T-helper 2 cell treated with Interferon-gamma antibody and Interleukin-4, amounts not matched to agents 5 μg/mL and 100 μg/mL, for 36 hours (primary cell): ENCODE data around the gene MGP.

Experiments used
- DNase-seq: peaks from one replicate; pipeline ENCODE4 v3.0.0; 2021; ENCODE audit warnings: low spot score
- H3K27ac Mint-ChIP-seq: one replicate; pipeline ENCODE4 v1.8.0; 2021; ENCODE audit warnings: mild to moderate bottlenecking, mixed read lengths
- H3K27me3 Mint-ChIP-seq: one replicate; pipeline ENCODE4 v1.8.0; 2021; ENCODE audit warnings: low read depth, mixed read lengths
- H3K36me3 Mint-ChIP-seq: one replicate; pipeline ENCODE4 v1.8.0; 2021; ENCODE audit warnings: low read depth, mixed read lengths
- H3K4me1 Mint-ChIP-seq: one replicate; pipeline ENCODE4 v1.8.0; 2021; ENCODE audit warnings: low read depth, mixed read lengths
- H3K4me3 Mint-ChIP-seq: one replicate; pipeline ENCODE4 v1.8.0; 2022; ENCODE audit warnings: mild to moderate bottlenecking, moderate library complexity, mixed read lengths
- H3K9me3 Mint-ChIP-seq: one replicate; pipeline ENCODE4 v1.8.0; 2021; ENCODE audit warnings: mixed read lengths

Gene MGP

DNA sequence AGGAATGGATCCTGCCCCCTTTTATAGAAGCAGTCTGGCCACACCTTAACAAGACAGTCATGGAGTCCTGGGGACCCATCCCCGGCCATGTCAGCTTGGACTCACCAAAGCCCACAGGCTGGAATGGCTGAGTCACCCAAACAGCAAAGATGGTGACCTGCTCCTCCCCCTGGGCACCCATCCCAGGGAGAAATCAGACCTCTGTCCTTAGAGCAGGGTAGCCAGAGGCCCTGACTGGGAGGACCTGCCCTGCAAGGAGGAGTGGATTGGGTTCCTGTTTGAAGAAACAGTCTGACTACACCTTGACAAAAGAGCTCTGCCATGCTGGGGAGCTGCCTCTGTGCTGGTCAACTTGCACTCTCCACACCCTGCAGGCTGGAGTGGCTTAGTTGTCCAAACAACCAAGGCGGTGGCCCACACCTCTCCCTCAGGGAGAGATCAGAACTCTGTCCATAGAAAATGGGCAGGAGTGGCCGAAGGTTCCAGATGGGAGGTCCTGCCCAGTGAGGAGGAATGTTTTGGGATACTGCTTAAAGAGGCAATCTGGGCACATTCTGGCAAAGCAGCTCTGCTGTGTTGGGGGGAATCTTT is 16.6 kb downstream of the MGP start:
- Mint-ChIP-seq H3K4me3 (no peak overlapping the region), H3K36me3 (no peaks in the 10 kb centered on the region), H3K27me3 (peaks cover 7% of the 10 kb centered on the region), H3K9me3 (no peaks in the 10 kb centered on the region), H3K27ac (no peak overlapping the region), H3K4me1 (peaks cover 2% of the 10 kb centered on the region)
- no peak for DNase-seq

DNA sequence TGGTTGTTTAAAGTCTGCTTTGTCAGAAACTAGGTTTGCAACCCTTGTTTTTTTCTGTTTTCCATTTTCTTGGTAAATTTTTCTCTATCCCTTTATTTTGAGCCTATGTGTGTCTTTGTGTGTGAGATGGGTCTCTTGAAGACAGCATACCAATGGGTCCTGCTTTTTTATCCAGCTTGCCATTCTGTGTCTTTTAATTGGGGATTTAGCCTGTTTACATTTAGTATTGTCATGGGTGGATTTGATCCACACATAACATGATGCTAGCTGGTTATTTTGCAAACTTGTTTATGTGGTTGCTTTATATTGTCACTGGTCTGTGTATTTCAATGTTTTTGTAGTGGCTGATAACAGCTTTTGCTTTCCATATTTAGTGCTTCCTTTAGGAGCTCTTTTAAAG is 25.2 kb downstream of the MGP start:
- DNase-seq, result no peak
- Mint-ChIP-seq H3K36me3 (peaks cover 3% of the 10 kb centered on the region), H3K4me1 (peaks cover 1% of the 10 kb centered on the region), H3K4me3 (no peak overlapping the region), H3K9me3 (peaks cover 25% of the 10 kb centered on the region), H3K27ac (no peak overlapping the region), H3K27me3 (peaks cover 9% of the 10 kb centered on the region)

DNA sequence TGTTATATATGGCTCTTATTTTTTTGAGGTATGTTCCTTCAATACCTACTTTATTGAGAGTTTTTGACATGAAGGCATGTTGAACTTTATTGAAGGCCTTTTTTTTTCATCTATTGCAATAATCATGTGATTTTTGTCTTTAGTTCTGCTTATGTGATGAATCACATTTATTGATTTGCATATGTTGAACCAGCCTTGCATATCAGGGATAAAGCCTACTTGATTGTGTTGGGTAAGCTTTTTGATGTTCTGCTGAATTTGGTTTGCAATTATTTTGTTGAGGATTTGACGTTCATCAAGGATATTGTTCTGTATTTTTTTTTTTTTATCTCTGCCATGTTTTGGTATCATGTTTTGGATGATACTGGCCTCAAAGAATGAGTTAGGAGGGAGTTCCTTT is 27.1 kb downstream of the MGP start:
- no peak for DNase-seq
- Mint-ChIP-seq H3K27me3 (peaks cover 3% of the 10 kb centered on the region), H3K4me1 (peaks cover 1% of the 10 kb centered on the region), H3K9me3 (peaks cover 25% of the 10 kb centered on the region), H3K36me3 (peaks cover 3% of the 10 kb centered on the region), H3K27ac (no peak overlapping the region), H3K4me3 (no peak overlapping the region)

- no peak overlapping the region for H3K27ac Mint-ChIP-seq
- no peak for DNase-seq
- H3K4me3 Mint-ChIP-seq, result no peak overlapping the region
- no peaks in the 10 kb centered on the region for H3K36me3 Mint-ChIP-seq
- H3K9me3 Mint-ChIP-seq, result peaks cover 11% of the 10 kb centered on the region
- H3K27me3 Mint-ChIP-seq, result peaks cover 4% of the 10 kb centered on the region
- H3K4me1 Mint-ChIP-seq, result no peaks in the 10 kb centered on the region
Observed at GRCh38 chr12:14854586-14855183, 31.0 kb downstream of the MGP start.

- Mint-ChIP-seq H3K9me3 (peaks cover 5% of the 10 kb centered on the region), H3K36me3 (no peaks in the 10 kb centered on the region), H3K4me3 (no peak overlapping the region), H3K27ac (no peak overlapping the region), H3K4me1 (no peaks in the 10 kb centered on the region), H3K27me3 (peaks cover 6% of the 10 kb centered on the region)
- DNase-seq, result no peak
Observed at GRCh38 chr12:14853961-14854360, 31.7 kb downstream of the MGP start.

- DNase-seq, result no peak
- no peak overlapping the region for H3K27ac Mint-ChIP-seq
- H3K36me3 Mint-ChIP-seq, result no peaks in the 10 kb centered on the region
- H3K4me1 Mint-ChIP-seq, result no peaks in the 10 kb centered on the region
- H3K27me3 Mint-ChIP-seq, result peaks cover 3% of the 10 kb centered on the region
- peaks cover 5% of the 10 kb centered on the region for H3K9me3 Mint-ChIP-seq
- H3K4me3 Mint-ChIP-seq, result no peak overlapping the region
Observed at GRCh38 chr12:14852880-14853279, 32.8 kb downstream of the MGP start.

GRCh38 chr12:14850929-14851663 is 34.6 kb downstream of the MGP start:
- no peak for DNase-seq
- peaks cover 3% of the 10 kb centered on the region for H3K27me3 Mint-ChIP-seq
- no peaks in the 10 kb centered on the region for H3K36me3 Mint-ChIP-seq
- H3K4me3 Mint-ChIP-seq, result no peak overlapping the region
- no peaks in the 10 kb centered on the region for H3K4me1 Mint-ChIP-seq
- no peaks in the 10 kb centered on the region for H3K9me3 Mint-ChIP-seq
- no peak overlapping the region for H3K27ac Mint-ChIP-seq

GRCh38 chr12:14849661-14850060 is 36.0 kb downstream of the MGP start:
- Mint-ChIP-seq H3K4me1 (peaks cover 4% of the 10 kb centered on the region), H3K9me3 (no peaks in the 10 kb centered on the region)

DNA sequence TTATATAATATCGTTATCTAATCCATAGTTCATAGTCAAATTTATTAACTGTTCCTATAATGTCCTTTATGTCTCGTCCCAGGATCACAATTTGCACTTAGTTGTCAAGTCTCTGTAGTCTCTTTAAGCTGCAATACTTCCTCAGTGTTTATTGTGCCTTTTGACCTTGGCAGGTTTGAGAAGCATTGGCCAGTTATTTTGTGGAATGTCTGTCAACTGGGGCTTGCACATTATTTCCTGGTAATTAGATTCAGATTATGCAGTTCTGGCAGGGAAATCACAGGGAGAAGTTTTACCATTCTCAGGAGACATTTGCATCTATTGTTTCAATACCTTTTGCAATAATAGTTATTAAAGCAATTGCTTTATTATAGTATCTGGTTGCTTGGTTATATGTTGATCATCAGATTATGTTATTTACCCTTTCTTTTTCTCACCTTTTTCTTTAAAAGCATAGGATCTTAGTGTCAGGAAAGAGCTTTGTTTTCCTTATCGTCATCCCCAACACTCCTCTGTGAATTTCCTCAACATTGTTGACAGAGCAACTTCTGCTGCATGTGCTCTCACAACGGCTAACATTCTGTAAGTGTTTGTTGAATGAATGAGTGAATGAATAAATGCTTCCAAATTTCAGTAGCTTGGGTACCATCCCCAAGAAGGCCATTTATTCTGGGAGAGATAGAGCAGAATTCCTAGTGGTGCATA is 38.6 kb downstream of the MGP start:
- Mint-ChIP-seq H3K36me3 (no peaks in the 10 kb centered on the region), H3K9me3 (no peaks in the 10 kb centered on the region), H3K27me3 (peaks cover 3% of the 10 kb centered on the region), H3K27ac (no peak overlapping the region), H3K4me1 (peaks cover 4% of the 10 kb centered on the region), H3K4me3 (no peak overlapping the region)
- DNase-seq, result no peak

More at GRCh38 chr12:14849661-14850060, 36.0 kb downstream of the MGP start:
- Mint-ChIP-seq H3K27me3 (peaks cover 3% of the 10 kb centered on the region), H3K4me3 (no peak overlapping the region), H3K36me3 (no peaks in the 10 kb centered on the region), H3K27ac (no peak overlapping the region)
- DNase-seq, result no peak

- H3K27ac Mint-ChIP-seq, result no peak overlapping the region
- H3K27me3 Mint-ChIP-seq, result peaks cover 8% of the 10 kb centered on the region
- no peaks in the 10 kb centered on the region for H3K9me3 Mint-ChIP-seq
- no peaks in the 10 kb centered on the region for H3K36me3 Mint-ChIP-seq
- DNase-seq, result no peak
- peaks cover 4% of the 10 kb centered on the region for H3K4me1 Mint-ChIP-seq
- no peak overlapping the region for H3K4me3 Mint-ChIP-seq
Observed at GRCh38 chr12:14846042-14846587, 39.5 kb downstream of the MGP start.

GRCh38 chr12:14845350-14845750 is 40.3 kb downstream of the MGP start:
- H3K4me1 Mint-ChIP-seq, result peaks cover 4% of the 10 kb centered on the region
- H3K36me3 Mint-ChIP-seq, result no peaks in the 10 kb centered on the region
- DNase-seq, result no peak
- H3K27me3 Mint-ChIP-seq, result peaks cover 8% of the 10 kb centered on the region
- no peaks in the 10 kb centered on the region for H3K9me3 Mint-ChIP-seq
- H3K27ac Mint-ChIP-seq, result no peak overlapping the region
- no peak overlapping the region for H3K4me3 Mint-ChIP-seq

DNA sequence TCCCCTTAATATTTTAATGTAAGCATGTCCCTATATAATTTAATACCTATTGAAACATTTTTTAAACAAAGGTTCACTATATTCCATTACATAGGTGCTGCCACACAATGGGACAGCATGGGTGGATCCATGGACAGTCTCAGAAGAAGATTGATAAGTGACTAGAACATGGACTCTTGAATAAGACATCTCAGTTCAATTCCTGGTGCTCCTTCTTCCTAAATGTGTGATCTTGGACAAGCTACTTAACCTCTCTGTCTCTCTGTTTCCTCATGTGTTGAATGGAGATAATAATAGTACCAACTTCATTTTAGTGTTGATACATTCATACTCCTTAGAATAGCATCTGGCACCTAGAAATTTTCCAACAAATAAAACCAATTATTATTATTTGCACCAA is 41.3 kb downstream of the MGP start:
- Mint-ChIP-seq H3K4me1 (peaks cover 4% of the 10 kb centered on the region), H3K36me3 (no peaks in the 10 kb centered on the region), H3K27ac (no peak overlapping the region), H3K4me3 (no peak overlapping the region), H3K9me3 (no peaks in the 10 kb centered on the region), H3K27me3 (peaks cover 13% of the 10 kb centered on the region)
- no peak for DNase-seq

GRCh38 chr12:14843425-14843887 is 42.2 kb downstream of the MGP start, which contains the start of gene ART4:
Gene ART4 (minus strand): TSS chr12:14843526. CDS start chr12:14843113, 413 bp downstream.
- Mint-ChIP-seq H3K36me3 (no peaks in the 10 kb centered on the region), H3K4me3 (no peak within 1 kb of the TSS), H3K27ac (no peak within 1 kb of the TSS), H3K4me1 (peaks cover 4% of the 10 kb centered on the region), H3K9me3 (no peaks in the 10 kb centered on the region), H3K27me3 (peaks cover 17% of the 10 kb centered on the region)
- no peak for DNase-seq

- H3K9me3 Mint-ChIP-seq, result no peaks in the 10 kb centered on the region
- peaks cover 4% of the 10 kb centered on the region for H3K4me1 Mint-ChIP-seq
- no peak overlapping the region for H3K4me3 Mint-ChIP-seq
- no peak overlapping the region for H3K27ac Mint-ChIP-seq
- DNase-seq, result no peak
- H3K27me3 Mint-ChIP-seq, result peaks cover 17% of the 10 kb centered on the region
- no peaks in the 10 kb centered on the region for H3K36me3 Mint-ChIP-seq
Observed at GRCh38 chr12:14842315-14842714, 43.3 kb downstream of the MGP start.
